B cell (primary cell): ENCODE measurements around the gene CCNDBP1. TPM values are rescaled to one million over a fixed set of nuclear protein-coding genes. Genes with fewer than 3 reads are reported as not detected.

Experiments used
- ATAC-seq: fragments of 200-7000 bp; cut with Tn5 transposase; one replicate; pipeline ENCODE4 v1.10.0; 2021; ENCODE audit warnings: low read depth, mild to moderate bottlenecking, moderate number of reproducible peaks, moderate library complexity
- CTCF ChIA-PET: fragments of 350-600 bp; sonication (Branson Sonifier 250); formaldehyde crosslinking; loops from one replicate; lab custom pipeline; 2021; ENCODE audit warnings: antibody characterized with exemption, inconsistent platforms; lab: Charles Lee
- POLR2A ChIA-PET: fragments of 350-600 bp; sonication (Branson Sonifier 250); formaldehyde crosslinking; loops from one replicate; lab custom pipeline; 2021; ENCODE audit warnings: antibody characterized with exemption; lab: Charles Lee
- DNase-seq: peaks from one replicate; pipeline ENCODE4 v3.0.0; 2013
- H2AFZ ChIP-seq: 2 replicates; pipeline ENCODE4 v1.6.1; 2012; ENCODE audit warnings: mild to moderate bottlenecking, low read depth, low read length; ENCODE audit not compliant: insufficient read depth, poor library complexity, severe bottlenecking
- H3K27ac ChIP-seq, 2 donors: 1 replicate in 1 of 2; 2 replicates in 1 of 2; pipeline ENCODE4 v1.5.1; 2012 to 2013; ENCODE audit warnings: low read length in 2 of 2, mild to moderate bottlenecking in 2 of 2, moderate library complexity in 1 of 2
- H3K27me3 ChIP-seq, 4 experiments: fragments of 200-600 bp in 1 of 4; sonication (generic) in 1 of 4; replicated peaks in 1 of 4; 1 replicate in 2 of 4; 2 replicates in 2 of 4; pipeline versions ENCODE4 v1.6.1 to v1.7.0; 2013 to 2016; ENCODE audit warnings: low read length in 3 of 4, mild to moderate bottlenecking in 2 of 4, mixed read lengths in 1 of 4, moderate library complexity in 1 of 4; ENCODE audit not compliant: insufficient read depth in 4 of 4, control insufficient read depth in 3 of 4; ENCODE audit errors: control extremely low read depth in 1 of 4
- H3K36me3 ChIP-seq, 2 experiments: replicated peaks in 1 of 2; 1 replicate in 1 of 2; 2 replicates in 1 of 2; pipeline versions ENCODE4 v1.6.1 to v1.7.1; 2013; ENCODE audit warnings: low read length in 1 of 2; ENCODE audit not compliant: insufficient read depth in 2 of 2, control insufficient read depth in 1 of 2; ENCODE audit errors: control extremely low read depth in 1 of 2, extremely low read depth in 1 of 2
- H3K4me1 ChIP-seq, 2 donors: fragments of 200-600 bp in 1 of 2; sonication (generic) in 1 of 2; 1 replicate in 1 of 2; 2 replicates in 1 of 2; pipeline versions ENCODE4 v1.5.1 to v1.6.1; 2013 to 2017; ENCODE audit warnings: low read length in 2 of 2; ENCODE audit not compliant: control insufficient read depth in 2 of 2, insufficient read depth in 2 of 2
- H3K4me2 ChIP-seq: replicated peaks from 2 replicates; pipeline ENCODE3; 2012; ENCODE audit warnings: mild to moderate bottlenecking, low read depth, low read length; ENCODE audit not compliant: poor library complexity, severe bottlenecking
- H3K4me3 ChIP-seq, 5 experiments: fragments of 200-600 bp in 1 of 5; sonication (generic) in 1 of 5; 1 replicate in 3 of 5; 2 replicates in 2 of 5; pipeline versions ENCODE4 v1.5.1 to v1.7.0; 2011 to 2016; ENCODE audit warnings: low read length in 4 of 5, mild to moderate bottlenecking in 4 of 5, low read depth in 2 of 5, control low read depth in 1 of 5, moderate library complexity in 1 of 5; ENCODE audit not compliant: insufficient read depth in 1 of 5; ENCODE audit errors: control extremely low read depth in 1 of 5, extremely low read depth in 1 of 5
- H3K79me2 ChIP-seq: fragments of 200-600 bp; sonication (generic); one replicate; pipeline ENCODE4 v1.6.0; 2016; ENCODE audit warnings: low read length; ENCODE audit not compliant: control insufficient read depth, insufficient read depth
- H3K9ac ChIP-seq: fragments of 200-600 bp; sonication (generic); 2 replicates; pipeline ENCODE4 v1.6.1; 2017; ENCODE audit warnings: mild to moderate bottlenecking, low read length, moderate library complexity
- H3K9me3 ChIP-seq, 3 donors: one replicate each; pipeline versions ENCODE4 v1.6.1 to v1.7.1; 2013; ENCODE audit warnings: low read length in 2 of 3; ENCODE audit not compliant: control insufficient read depth in 2 of 3, insufficient read depth in 1 of 3; ENCODE audit errors: control extremely low read depth in 1 of 3
- H4K20me1 ChIP-seq: 2 replicates; pipeline ENCODE4 v1.6.0; 2012; ENCODE audit warnings: mild to moderate bottlenecking, low read length; ENCODE audit not compliant: insufficient read depth, control insufficient read depth, poor library complexity, severe bottlenecking
- H3K27ac Mint-ChIP-seq: one replicate; pipeline ENCODE4 v1.8.0; 2021; ENCODE audit warnings: mixed read lengths
- H3K27me3 Mint-ChIP-seq: one replicate; pipeline ENCODE4 v1.8.0; 2021; ENCODE audit warnings: mixed read lengths
- H3K4me1 Mint-ChIP-seq: one replicate; pipeline ENCODE4 v1.8.0; 2021; ENCODE audit warnings: mixed read lengths
- H3K4me3 Mint-ChIP-seq: one replicate; pipeline ENCODE4 v1.8.0; 2021; ENCODE audit warnings: mixed read lengths
- H3K9me3 Mint-ChIP-seq: one replicate; pipeline ENCODE4 v1.8.0; 2022; ENCODE audit warnings: mixed read lengths; ENCODE audit not compliant: insufficient read depth
- EZH2 ChIP-seq: IDR thresholded peaks from 2 replicates; pipeline ENCODE4 v1.6.1; 2012; ENCODE audit warnings: borderline replicate concordance, low read depth, mild to moderate bottlenecking, moderate library complexity, low read length; ENCODE audit not compliant: insufficient read depth, poor library complexity, severe bottlenecking
- WGBS: methylation state at CpG from one replicate; pipeline ENCODE4 v1.1.5; 2013; ENCODE audit warnings: missing lambda C conversion rate; ENCODE audit not compliant: insufficient coverage; 5-methylcytosine and 5-hydroxymethylcytosine counted together
- intact Hi-C: fragments of 100-400 bp; cut with micrococcal nuclease; formaldehyde crosslinking; loops from one replicate; pipeline ENCODE4 v1.10.0; 2022
- polyA plus RNA-seq: library from polyadenylated mRNA; depleted of rRNA; stranded (reverse); fragments of >200 nt; gene quantifications from 2 replicates; pipeline ENCODE4 v1.2.3, GENCODE V29; 2012
- total RNA-seq, 2 donors: library from RNA; stranded (reverse); fragments of 120-200 nt in 1 of 2; gene quantifications; 1 replicate in 1 of 2; 2 replicates in 1 of 2; pipeline versions ENCODE4 v1.2.3 to v1.2.4, GENCODE V29; 2013 to 2022
- TF ChIP-seq, protein P1 (sequence below): fragments of 200-600 bp; IDR thresholded peaks from one replicate; pipeline ENCODE4 v1.8.0; 2022; ENCODE audit warnings: antibody characterized with exemption, mild to moderate bottlenecking

The CCNDBP1 gene
- total and polyA plus RNA-seq, 2 donors (not counting 1 experiment from before 2014, with no cell fraction given) = 111 to 113 TPM

DNA sequence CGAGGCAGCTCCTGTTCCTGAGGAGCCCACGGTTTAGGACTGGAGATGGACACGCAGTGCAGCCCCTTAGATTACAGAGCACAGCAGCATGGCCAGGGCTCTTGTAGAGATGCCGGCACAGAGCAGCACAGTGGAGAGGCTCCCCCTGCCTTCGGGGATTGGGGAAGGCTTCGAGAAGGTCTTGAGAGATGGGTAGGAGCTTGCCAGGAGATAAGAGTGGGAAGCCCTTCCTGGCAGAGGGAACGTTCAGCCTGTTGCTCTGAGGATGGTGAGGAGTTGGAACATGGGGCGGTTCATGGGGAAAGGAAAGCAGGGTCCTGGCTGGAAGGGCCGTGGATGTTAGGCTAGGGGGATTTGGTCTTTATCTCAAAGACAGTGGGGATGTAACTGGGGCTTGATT, 25.6 kb downstream of the CCNDBP1 start:
- Histone ChIP-seq H3K4me2 (no peak overlapping the region), H3K79me2 (no peaks in the 10 kb centered on the region), H3K9ac (no peak overlapping the region), H4K20me1 (no peaks in the 10 kb centered on the region), H3K36me3 (no peaks in the 10 kb centered on the region), H3K4me1 (no peaks in the 10 kb centered on the region), H3K27me3 (peaks cover 0 to 11% (median 0%) of the 10 kb centered on the region in 4 experiments), H3K4me3 (no peak overlapping the region), H3K27ac (no peak overlapping the region), H3K9me3 (no peaks in the 10 kb centered on the region), H2AFZ (no peak overlapping the region)
- Mint-ChIP-seq H3K4me3 (no peak overlapping the region), H3K27ac (no peak overlapping the region), H3K9me3 (no peaks in the 10 kb centered on the region), H3K27me3 (peaks cover 20% of the 10 kb centered on the region), H3K4me1 (no peaks in the 10 kb centered on the region)
- ATAC-seq = no peak
- TF ChIP-seq, protein P1, sequence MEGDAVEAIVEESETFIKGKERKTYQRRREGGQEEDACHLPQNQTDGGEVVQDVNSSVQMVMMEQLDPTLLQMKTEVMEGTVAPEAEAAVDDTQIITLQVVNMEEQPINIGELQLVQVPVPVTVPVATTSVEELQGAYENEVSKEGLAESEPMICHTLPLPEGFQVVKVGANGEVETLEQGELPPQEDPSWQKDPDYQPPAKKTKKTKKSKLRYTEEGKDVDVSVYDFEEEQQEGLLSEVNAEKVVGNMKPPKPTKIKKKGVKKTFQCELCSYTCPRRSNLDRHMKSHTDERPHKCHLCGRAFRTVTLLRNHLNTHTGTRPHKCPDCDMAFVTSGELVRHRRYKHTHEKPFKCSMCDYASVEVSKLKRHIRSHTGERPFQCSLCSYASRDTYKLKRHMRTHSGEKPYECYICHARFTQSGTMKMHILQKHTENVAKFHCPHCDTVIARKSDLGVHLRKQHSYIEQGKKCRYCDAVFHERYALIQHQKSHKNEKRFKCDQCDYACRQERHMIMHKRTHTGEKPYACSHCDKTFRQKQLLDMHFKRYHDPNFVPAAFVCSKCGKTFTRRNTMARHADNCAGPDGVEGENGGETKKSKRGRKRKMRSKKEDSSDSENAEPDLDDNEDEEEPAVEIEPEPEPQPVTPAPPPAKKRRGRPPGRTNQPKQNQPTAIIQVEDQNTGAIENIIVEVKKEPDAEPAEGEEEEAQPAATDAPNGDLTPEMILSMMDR = no peak
- no peak for TF ChIP-seq EZH2
- 86% methylated on average over 9 of the region's 9 CpGs for WGBS
- CTCF ChIA-PET = interaction anchor here (3.8 kb wide), 1 partner anchor 15 kb away, joined by 24 read pairs; no protein-coding TSS in a partner anchor
- POLR2A ChIA-PET = interaction anchor here (0.6 kb wide), 1 partner anchor 94 kb away, joined by 3 read pairs; no protein-coding TSS in a partner anchor
- intact Hi-C loops = no loop called here
- no peak for DNase-seq

DNA sequence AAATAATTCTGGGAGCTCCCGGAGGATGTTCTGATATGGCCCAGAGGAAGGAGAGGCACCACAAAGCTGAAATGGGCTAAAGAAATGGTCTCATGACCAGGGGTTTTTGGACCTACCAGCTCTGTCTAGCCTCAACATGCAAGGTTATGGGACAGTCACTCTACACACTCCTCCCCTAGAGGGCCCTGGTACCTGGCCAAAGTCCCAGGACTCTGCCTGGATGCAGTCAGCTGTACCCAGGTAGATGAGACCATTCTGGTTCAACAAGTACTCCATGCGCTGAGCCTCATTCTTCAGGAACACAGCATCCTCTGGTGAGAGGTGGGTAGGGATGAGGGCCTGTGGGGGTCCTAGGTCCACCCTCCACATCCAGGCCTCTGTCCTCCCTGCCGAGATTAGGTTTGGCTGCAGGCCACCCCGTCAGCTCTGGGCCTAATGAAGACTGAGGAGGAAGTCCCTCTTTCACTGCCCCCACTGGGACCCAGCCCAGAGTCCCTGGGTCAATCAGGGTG, 26.1 kb downstream of the CCNDBP1 start:
- H3K9me3 Mint-ChIP-seq = no peaks in the 10 kb centered on the region

More for the DNA sequence above, 26.1 kb downstream of the CCNDBP1 start:
- H3K9ac ChIP-seq = no peak overlapping the region
- H3K4me2 ChIP-seq = no peak overlapping the region
- no peak for TF ChIP-seq EZH2
- TF ChIP-seq, protein P1 = no peak
- H4K20me1 ChIP-seq = no peaks in the 10 kb centered on the region
- no peaks in the 10 kb centered on the region for H3K79me2 ChIP-seq
- ChIA-PET CTCF (interaction anchor here (3.8 kb wide), 1 partner anchor 15 kb away, joined by 24 read pairs; no protein-coding TSS in a partner anchor), POLR2A (interaction anchor here (0.6 kb wide), 1 partner anchor 93 kb away, joined by 3 read pairs; no protein-coding TSS in a partner anchor)
- intact Hi-C loops = no loop called here
- DNase-seq (no peak), ATAC-seq (no peak)
- Mint-ChIP-seq H3K4me1 (no peaks in the 10 kb centered on the region), H3K27me3 (peaks cover 20% of the 10 kb centered on the region), H3K4me3 (no peak overlapping the region), H3K27ac (no peak overlapping the region)
- no peak overlapping the region for H3K4me3 ChIP-seq
- WGBS = 90% methylated on average over 2 of the region's 4 CpGs
- H3K36me3 ChIP-seq = no peaks in the 10 kb centered on the region
- H3K4me1 ChIP-seq = no peaks in the 10 kb centered on the region
- no peak overlapping the region for H2AFZ ChIP-seq
- H3K9me3 ChIP-seq = no peaks in the 10 kb centered on the region
- H3K27ac ChIP-seq = no peak overlapping the region
- peaks cover 0 to 11% (median 0%) of the 10 kb centered on the region in 4 experiments for H3K27me3 ChIP-seq
